HepG2 (cell line): ENCODE results near the gene CTSO.

Experiments
- CHD2 ChIP-seq: IDR thresholded peaks from 2 replicates; pipeline ENCODE4 v1.6.1; 2011; ENCODE audit warnings: low read depth, low read length, improper control_type of control experiment
- GLI4 ChIP-seq: sonication (generic); formaldehyde crosslinking; IDR thresholded peaks from 2 replicates; pipeline ENCODE4 v1.5.1; 2020; ENCODE audit warnings: missing genetic modification reagents, mild to moderate bottlenecking, moderate library complexity, borderline replicate concordance
- HDAC1 ChIP-seq: sonication (generic); formaldehyde crosslinking; IDR thresholded peaks from 2 replicates; pipeline ENCODE4 v1.5.1; 2020; ENCODE audit warnings: mild to moderate bottlenecking, missing genetic modification reagents
- HDAC2 ChIP-seq: sonication (generic); formaldehyde crosslinking; IDR thresholded peaks from 2 replicates; pipeline ENCODE4 v1.4.0; 2020; ENCODE audit warnings: missing genetic modification reagents
- KAT7 ChIP-seq: IDR thresholded peaks from 2 replicates; pipeline ENCODE4 v1.6.1; 2018; ENCODE audit warnings: borderline replicate concordance, missing compliant biosample characterization
- REST ChIP-seq, 2 experiments: IDR thresholded peaks; 2 replicates each; pipeline ENCODE4 v1.6.1; 2011 to 2012; ENCODE audit warnings: low read length in 2 of 2, borderline replicate concordance in 1 of 2, low read depth in 1 of 2, mild to moderate bottlenecking in 1 of 2, moderate library complexity in 1 of 2
- RFX5 ChIP-seq: IDR thresholded peaks from 2 replicates; pipeline ENCODE4 v1.6.1; 2011; ENCODE audit warnings: low read depth, low read length, improper control_type of control experiment
- SIN3A ChIP-seq: IDR thresholded peaks from 2 replicates; pipeline ENCODE4 v1.6.1; 2011; ENCODE audit warnings: low read depth, mild to moderate bottlenecking, control low read depth, low read length, borderline replicate concordance
- TAF1 ChIP-seq: sonication (generic); formaldehyde crosslinking; IDR thresholded peaks from 2 replicates; pipeline ENCODE4 v1.4.0; 2020; ENCODE audit warnings: missing genetic modification reagents
- ZBTB26 ChIP-seq: IDR thresholded peaks from 2 replicates; pipeline ENCODE4 v1.6.1; 2016; ENCODE audit warnings: missing compliant biosample characterization, missing genetic modification reagents, borderline replicate concordance
- ZHX1 ChIP-seq: sonication (generic); formaldehyde crosslinking; IDR thresholded peaks from 2 replicates; pipeline ENCODE4 v1.8.1; 2022; ENCODE audit warnings: low read depth, mild to moderate bottlenecking, missing genetic modification reagents
- ZNF143 ChIP-seq: sonication (generic); formaldehyde crosslinking; IDR thresholded peaks from 2 replicates; pipeline ENCODE4 v1.4.0; 2020; ENCODE audit warnings: missing genetic modification reagents
- ZNF367 ChIP-seq: sonication (generic); formaldehyde crosslinking; IDR thresholded peaks from 2 replicates; pipeline ENCODE4 v1.4.0; 2020; ENCODE audit warnings: missing genetic modification reagents, borderline replicate concordance

- TF ChIP-seq TAF1 (CRISPR knock-in tag) (no peak), ZBTB26 (no peak), KAT7 (CRISPR knock-in tag) (no peak), GLI4 (CRISPR knock-in tag) (no peak), CHD2 (no peak), ZNF367 (CRISPR knock-in tag) (no peak), REST (IDR thresholded peaks at IDR 0.05; ENCODE audit: borderline replicate concordance in 1 of 2, low read depth in 1 of 2, low read length in 2 of 2) (no peak), HDAC1 (no peak), HDAC2 (CRISPR knock-in tag) (no peak), SIN3A (no peak), ZNF143 (CRISPR knock-in tag) (no peak), RFX5 (no peak), ZHX1 (CRISPR knock-in tag) (no peak)
Observed at GRCh38 chr4:155883895-155884294, 69.8 kb downstream of the CTSO start.
